ENCODE measurements around the gene ERICH2.

DNA sequence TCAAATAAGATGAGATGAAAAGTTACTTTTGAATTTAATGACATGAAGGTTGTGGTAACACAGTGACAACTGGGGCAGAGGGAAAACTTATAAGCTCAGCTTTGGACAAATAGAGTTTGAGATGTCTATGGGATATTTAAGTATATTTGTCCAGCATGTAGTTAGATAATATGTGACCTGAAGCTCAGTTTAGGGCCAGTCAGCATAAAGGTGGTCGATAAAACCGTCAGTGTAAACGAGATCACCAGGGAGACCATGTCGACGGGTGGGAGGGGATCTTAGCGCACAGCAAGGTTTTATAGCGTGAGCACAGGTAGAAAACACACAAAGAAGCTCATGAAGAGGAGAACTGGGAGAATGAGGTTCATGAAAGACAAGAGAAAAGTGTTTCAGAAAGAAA is 7.4 kb upstream of the ERICH2 start:
- TF ChIP-seq, protein P1, sequence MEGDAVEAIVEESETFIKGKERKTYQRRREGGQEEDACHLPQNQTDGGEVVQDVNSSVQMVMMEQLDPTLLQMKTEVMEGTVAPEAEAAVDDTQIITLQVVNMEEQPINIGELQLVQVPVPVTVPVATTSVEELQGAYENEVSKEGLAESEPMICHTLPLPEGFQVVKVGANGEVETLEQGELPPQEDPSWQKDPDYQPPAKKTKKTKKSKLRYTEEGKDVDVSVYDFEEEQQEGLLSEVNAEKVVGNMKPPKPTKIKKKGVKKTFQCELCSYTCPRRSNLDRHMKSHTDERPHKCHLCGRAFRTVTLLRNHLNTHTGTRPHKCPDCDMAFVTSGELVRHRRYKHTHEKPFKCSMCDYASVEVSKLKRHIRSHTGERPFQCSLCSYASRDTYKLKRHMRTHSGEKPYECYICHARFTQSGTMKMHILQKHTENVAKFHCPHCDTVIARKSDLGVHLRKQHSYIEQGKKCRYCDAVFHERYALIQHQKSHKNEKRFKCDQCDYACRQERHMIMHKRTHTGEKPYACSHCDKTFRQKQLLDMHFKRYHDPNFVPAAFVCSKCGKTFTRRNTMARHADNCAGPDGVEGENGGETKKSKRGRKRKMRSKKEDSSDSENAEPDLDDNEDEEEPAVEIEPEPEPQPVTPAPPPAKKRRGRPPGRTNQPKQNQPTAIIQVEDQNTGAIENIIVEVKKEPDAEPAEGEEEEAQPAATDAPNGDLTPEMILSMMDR (IDR thresholded peaks at IDR 0.05): no peak
- TF ChIP-seq EP300 (IDR thresholded peaks at IDR 0.05): no peak

Measured in ovary (tissue), 3 donors.